GM23248 (cell line): ENCODE measurements around the gene ATP6V0C.
"Not testable (repeated sequence)": the region's sequence is repeated elsewhere in the genome, so short reads cannot be mapped to it uniquely, and the experiment has no call there.

Experiments
- EZH2 ChIP-seq: fragments of 200-600 bp; sonication (generic); IDR thresholded peaks from 2 replicates; pipeline ENCODE4 v1.6.1; 2018; ENCODE audit warnings: antibody characterized with exemption, mild to moderate bottlenecking; ENCODE audit not compliant: insufficient read depth, poor library complexity, severe bottlenecking
- EZH2phosphoT487 ChIP-seq: fragments of 200-600 bp; sonication (generic); IDR thresholded peaks from 2 replicates; pipeline ENCODE4 v1.6.1; 2018; ENCODE audit warnings: antibody characterized with exemption, moderate library complexity, mild to moderate bottlenecking, low read depth; ENCODE audit not compliant: insufficient read depth

DNA sequence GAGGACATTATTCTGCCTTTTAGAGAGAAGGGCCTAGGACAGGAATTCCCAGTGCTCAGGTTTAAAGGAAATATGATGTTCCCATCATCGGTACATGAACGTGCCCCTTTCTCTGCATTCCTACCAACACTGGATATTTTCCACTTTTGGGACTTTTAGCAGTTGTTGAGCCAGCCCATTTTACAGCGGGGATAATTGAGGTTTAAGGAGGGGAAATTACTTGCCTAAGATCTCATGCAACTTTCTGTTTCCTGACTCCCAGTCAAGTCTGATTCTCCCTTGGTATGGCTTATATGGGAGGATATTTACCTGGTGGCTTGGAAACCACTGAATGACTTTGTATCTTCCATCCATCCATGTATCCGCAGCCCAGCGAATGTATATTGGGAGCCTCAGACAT lies 20.6 kb downstream of the ATP6V0C start:
- not testable (repeated sequence) for TF ChIP-seq EZH2, EZH2phosphoT487
